Spleen (tissue), 11 donors: ENCODE data around the gene HEATR3. TPM values are rescaled to one million over a fixed set of nuclear protein-coding genes. Genes with fewer than 3 reads are reported as not detected.

Source experiments
- DNase-seq: peaks from one replicate; pipeline ENCODE4 v3.0.0-alpha.2; 2020
- H3K27ac ChIP-seq, 8 donors: fragments of 200-600 bp; sonication (generic) in 7 of 8; 1 replicate in 4 of 8; 2 replicates in 4 of 8; pipeline versions ENCODE4 v1.5.0 to v1.8.0; 2016 to 2021; ENCODE audit warnings: inconsistent platforms in 4 of 8, mild to moderate bottlenecking in 4 of 8, moderate library complexity in 1 of 8
- H3K27me3 ChIP-seq, 7 donors: fragments of 200-600 bp; sonication (generic) in 6 of 7; replicated peaks in 1 of 7; 1 replicate in 4 of 7; 2 replicates in 3 of 7; pipeline versions ENCODE4 v1.5.0 to v1.8.0; 2016 to 2021; ENCODE audit warnings: inconsistent platforms in 3 of 7, mild to moderate bottlenecking in 1 of 7
- H3K36me3 ChIP-seq, 6 donors: fragments of 200-600 bp; sonication (generic) in 5 of 6; 1 replicate in 4 of 6; 2 replicates in 2 of 6; pipeline versions ENCODE4 v1.5.0 to v1.8.0; 2016 to 2021; ENCODE audit warnings: inconsistent platforms in 2 of 6
- H3K4me1 ChIP-seq, 6 donors: fragments of 200-600 bp; sonication (generic) in 5 of 6; 1 replicate in 3 of 6; 2 replicates in 3 of 6; pipeline versions ENCODE4 v1.5.0 to v1.8.0; 2016 to 2021; ENCODE audit warnings: inconsistent platforms in 3 of 6
- H3K4me3 ChIP-seq, 8 donors: fragments of 200-600 bp; sonication (generic) in 7 of 8; 1 replicate in 4 of 8; 2 replicates in 4 of 8; pipeline versions ENCODE4 v1.5.0 to v1.8.0; 2016 to 2021; ENCODE audit warnings: inconsistent platforms in 4 of 8, mild to moderate bottlenecking in 4 of 8, moderate library complexity in 2 of 8
- H3K9me3 ChIP-seq, 8 donors: fragments of 200-600 bp; sonication (generic) in 7 of 8; 1 replicate in 4 of 8; 2 replicates in 4 of 8; pipeline versions ENCODE4 v1.5.0 to v1.8.0; 2016 to 2021; ENCODE audit warnings: inconsistent platforms in 4 of 8
- CTCF ChIP-seq, 11 experiments: fragments of 200-600 bp in 7 of 11; fragments of 450-650 bp in 4 of 11; sonication (generic) in 4 of 11; IDR thresholded peaks in 8 of 11; conservative IDR thresholded peaks in 3 of 11; 1 replicate in 7 of 11; 2 replicates in 4 of 11; pipeline versions ENCODE4 v1.4.0 to v1.8.0; 2016 to 2021; ENCODE audit warnings: antibody characterized with exemption in 11 of 11, inconsistent platforms in 4 of 11, mild to moderate bottlenecking in 1 of 11
- POLR2A ChIP-seq, 3 donors: fragments of 450-650 bp; IDR thresholded peaks; one replicate each; pipeline ENCODE4 v1.5.1; 2017; ENCODE audit warnings: antibody characterized with exemption in 3 of 3, mild to moderate bottlenecking in 1 of 3
- POLR2AphosphoS5 ChIP-seq, 3 donors: sonication (generic); formaldehyde crosslinking; IDR thresholded peaks; one replicate each; pipeline ENCODE4 v1.5.1; 2017; ENCODE audit warnings: antibody characterized with exemption in 3 of 3
- WGBS, 5 donors: extraction: QIAGEN DNeasy Blood & Tissue Kit in 3 of 5; methylation state at CpG; one replicate each; pipeline versions ENCODE4 v1.1.5 to v1.1.7; 2013 to 2018; 5-methylcytosine and 5-hydroxymethylcytosine counted together
- intact Hi-C: fragments of 100-400 bp; cut with DNase I; formaldehyde crosslinking; loops from one replicate; pipeline ENCODE4 v1.15.0; 2023; ENCODE audit warnings: low total_unique reads
- polyA plus RNA-seq, 3 donors: library from polyadenylated mRNA; stranded (reverse); fragments of 200-250 nt; gene quantifications; one replicate each; pipeline ENCODE4 v1.2.1, GENCODE V29; 2013
- total RNA-seq, 7 donors: library from RNA; depleted of rRNA in 3 of 7; stranded (reverse); fragments of >200 nt in 3 of 7; fragmentation: NEBNext Ultra II Directional in 4 of 7; extraction: Animal tissue kit (Norgen Biotek cat#: 25700) in 4 of 7; gene quantifications; one replicate each; pipeline versions ENCODE4 v1.1.0 to v1.2.1, GENCODE V29; 2016 to 2021
- donor health status: healthy with polysubstance abuse.
- donor health status: DM: no; HTN: no; CAD: no; lungs with moderate emphysema.
- donor health status: DM: no; HTN: no; CAD: no.
- donor health status: Bipolar disorder and iron deficiency.
- donor health status: healthy.
- donor health status: DM: no; HTN: no; CAD: no.
- donor health status: DM: yes; HTN: yes; CAD: no.

Gene HEATR3
- total and polyA plus RNA-seq, 10 donors, result 8.3 to 40.8 (median 23.6) TPM

DNA sequence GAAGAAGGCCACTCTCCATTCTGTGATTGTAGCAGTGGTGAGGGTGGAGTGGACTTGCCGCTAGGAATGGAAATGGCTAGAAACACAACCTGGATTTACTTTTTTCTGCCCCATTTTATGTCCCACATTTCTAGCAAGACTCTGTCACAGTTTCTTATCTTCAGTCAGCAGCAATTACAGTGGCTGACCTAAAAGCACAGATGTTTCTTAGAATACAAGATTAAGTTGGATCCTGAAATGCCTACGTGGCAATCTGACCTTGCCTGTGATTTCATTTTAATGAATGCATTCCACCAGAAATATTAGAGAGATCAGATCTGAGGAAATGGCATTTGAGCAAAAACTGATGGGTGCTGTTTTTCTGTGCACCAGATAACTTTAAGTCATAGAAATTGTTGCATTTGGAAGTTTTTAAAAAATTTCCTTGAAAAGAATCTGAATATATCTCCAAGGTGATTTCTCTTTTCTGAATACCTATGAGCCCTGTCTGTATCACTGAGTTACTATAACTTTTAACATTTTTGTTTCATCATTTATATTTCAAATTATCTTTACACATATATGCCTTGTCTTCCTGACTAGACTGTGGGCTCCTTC, 5.4 kb downstream of the HEATR3 start:
- Histone ChIP-seq H3K27me3 (no peaks in the 10 kb centered on the region), H3K4me1 (peaks cover 14 to 37% (median 30%) of the 10 kb centered on the region in 6 donors), H3K27ac (peak overlapping the region in 1 of 8 donors; percentile 16), H3K4me3 (no peak overlapping the region), H3K9me3 (no peaks in the 10 kb centered on the region), H3K36me3 (peaks cover 0 to 68% (median 17%) of the 10 kb centered on the region in 6 donors)
- WGBS, 5 donors, result 66 to 73% (median 70%) methylated on average over 2 of the region's 2 CpGs
- TF ChIP-seq POLR2AphosphoS5 (IDR thresholded peaks at IDR 0.05), result no peak
- TF ChIP-seq POLR2A (IDR thresholded peaks at IDR 0.05), result no peak
- TF ChIP-seq CTCF (IDR thresholded peaks at IDR 0.05 in 8 of 11, conservative IDR thresholded peaks at IDR 0.05 in 3 of 11), result no peak
- intact Hi-C loops, result no loop called here
- no peak for DNase-seq

- Histone ChIP-seq H3K9me3 (no peaks in the 10 kb centered on the region), H3K27me3 (no peaks in the 10 kb centered on the region), H3K27ac (peak overlapping the region in 2 of 8 donors; percentile 18 to 60), H3K4me3 (no peak overlapping the region), H3K4me1 (peaks cover 2 to 23% (median 15%) of the 10 kb centered on the region in 6 donors), H3K36me3 (peaks cover 0 to 82% (median 25%) of the 10 kb centered on the region in 6 donors)
- intact Hi-C loops, result no loop called here
- WGBS, 5 donors, result 79 to 93% (median 82%) methylated on average over 5 of the region's 5 CpGs
- DNase-seq, result no peak
- TF ChIP-seq POLR2A (IDR thresholded peaks at IDR 0.05) (no peak), POLR2AphosphoS5 (IDR thresholded peaks at IDR 0.05) (no peak)
Observed at GRCh38 chr16:50072730-50073129, 7.0 kb downstream of the HEATR3 start.

DNA sequence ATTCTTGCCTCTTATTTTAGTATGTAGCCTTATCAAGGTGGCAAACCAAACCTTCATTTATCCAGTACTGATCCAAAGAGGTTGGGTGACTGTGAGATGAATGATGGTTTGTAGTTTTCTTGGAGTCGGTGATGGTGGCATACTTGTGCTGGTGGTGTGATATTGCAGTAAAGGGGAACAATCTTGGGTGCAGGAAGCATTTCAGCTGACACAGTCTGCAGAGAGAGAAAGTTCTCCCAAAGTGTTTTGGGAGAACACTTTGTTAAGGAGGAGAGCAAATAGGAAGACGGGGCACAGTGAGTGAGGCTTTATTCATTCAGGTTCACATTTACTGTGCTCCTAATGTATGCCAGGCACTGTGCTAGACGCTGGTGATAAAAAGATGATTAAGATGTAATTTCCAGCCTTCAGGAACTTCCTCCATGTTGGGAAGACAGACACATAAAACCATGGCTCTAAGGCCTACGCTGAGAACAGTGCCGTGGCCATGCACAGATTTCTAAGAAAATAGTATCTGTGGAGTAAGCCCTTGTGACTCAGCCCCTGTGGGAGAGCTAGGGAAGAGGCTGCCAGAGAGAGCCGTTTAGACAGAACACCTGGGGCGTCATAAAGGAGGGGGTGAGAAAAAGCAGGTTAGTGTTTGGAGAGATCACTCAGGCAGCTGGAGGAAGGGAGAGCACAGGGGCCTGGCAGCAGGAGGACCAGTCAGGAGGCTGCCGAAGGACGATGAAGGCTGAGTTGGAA, 13.8 kb downstream of the HEATR3 start:
- Histone ChIP-seq H3K27ac (peak overlapping the region in 2 of 8 donors; percentile 28 to 48), H3K9me3 (no peaks in the 10 kb centered on the region)
- intact Hi-C loops, result no loop called here

DNA sequence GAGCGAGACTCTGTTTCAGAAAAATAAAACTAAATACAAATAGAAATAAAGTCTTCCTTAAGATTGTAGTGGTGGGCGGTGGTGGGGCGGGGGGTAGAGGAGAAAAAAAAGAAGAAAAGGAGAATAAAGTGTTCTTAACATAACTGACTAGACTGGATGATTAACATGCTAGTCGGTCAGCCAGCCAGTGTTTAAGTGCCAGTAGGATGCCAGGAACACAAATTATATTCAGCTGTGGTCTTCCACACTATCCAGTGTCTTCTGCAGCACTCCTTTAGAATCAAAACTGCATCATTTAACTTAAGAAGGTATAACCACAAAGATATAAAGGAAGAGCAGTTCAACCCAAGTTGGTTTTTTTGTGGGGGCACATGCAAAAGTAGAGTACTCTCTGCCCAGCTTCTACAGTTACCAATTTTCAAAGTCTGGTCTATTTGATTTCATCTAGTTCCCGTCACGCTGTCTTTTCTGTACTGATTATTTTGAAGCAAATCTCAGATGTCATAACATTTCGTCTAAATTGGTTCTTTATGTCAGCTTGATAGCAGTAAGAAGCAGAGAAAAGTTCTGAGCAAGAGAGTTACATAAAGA, 15.8 kb downstream of the HEATR3 start:
- Histone ChIP-seq H3K27ac (no peak overlapping the region), H3K4me3 (no peak overlapping the region), H3K36me3 (peaks cover 2 to 100% (median 65%) of the 10 kb centered on the region in 6 donors), H3K27me3 (no peaks in the 10 kb centered on the region), H3K9me3 (no peaks in the 10 kb centered on the region), H3K4me1 (no peaks in the 10 kb centered on the region)
- intact Hi-C loops, result no loop called here
- WGBS, 5 donors, result 87 to 93% (median 91%) methylated on average over 7 of the region's 7 CpGs
- TF ChIP-seq POLR2A (IDR thresholded peaks at IDR 0.05) (no peak), POLR2AphosphoS5 (IDR thresholded peaks at IDR 0.05) (no peak)
- DNase-seq, result no peak

More for the DNA sequence above, 13.8 kb downstream of the HEATR3 start:
- no peak for DNase-seq
- Histone ChIP-seq H3K4me3 (no peak overlapping the region), H3K4me1 (no peaks in the 10 kb centered on the region), H3K27me3 (no peaks in the 10 kb centered on the region), H3K36me3 (peaks cover 2 to 100% (median 50%) of the 10 kb centered on the region in 6 donors)
- 80 to 92% (median 90%) methylated on average over 9 of the region's 9 CpGs for WGBS, 5 donors
- TF ChIP-seq POLR2AphosphoS5 (IDR thresholded peaks at IDR 0.05) (no peak), CTCF (IDR thresholded peaks at IDR 0.05 in 8 of 11, conservative IDR thresholded peaks at IDR 0.05 in 3 of 11) (no peak), POLR2A (IDR thresholded peaks at IDR 0.05) (no peak)

DNA sequence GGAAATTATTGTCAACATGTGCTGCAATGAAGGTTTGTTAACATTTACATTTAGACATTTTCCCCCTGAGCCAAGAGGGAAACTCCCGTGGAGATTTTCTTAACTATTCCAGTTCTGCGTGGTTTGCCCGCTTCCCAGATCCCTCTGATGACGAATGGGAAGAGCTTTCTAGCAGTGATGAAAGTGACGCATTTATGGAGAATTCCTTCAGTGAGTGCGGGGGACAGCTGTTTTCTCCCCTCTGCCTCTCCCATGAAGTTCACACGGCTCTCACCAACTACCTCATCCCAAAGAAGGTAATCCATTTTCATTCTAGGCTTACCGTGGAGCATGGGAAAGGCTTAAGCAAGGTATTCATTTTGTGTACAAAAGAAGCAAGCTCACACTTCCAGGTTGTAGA, 18.2 kb downstream of the HEATR3 start:
- TF ChIP-seq POLR2AphosphoS5 (IDR thresholded peaks at IDR 0.05) (no peak), CTCF (IDR thresholded peaks at IDR 0.05 in 8 of 11, conservative IDR thresholded peaks at IDR 0.05 in 3 of 11) (no peak), POLR2A (IDR thresholded peaks at IDR 0.05) (no peak)
- Histone ChIP-seq H3K4me1 (no peaks in the 10 kb centered on the region), H3K4me3 (no peak overlapping the region), H3K36me3 (peaks cover 2 to 100% (median 73%) of the 10 kb centered on the region in 6 donors), H3K27ac (no peak overlapping the region), H3K27me3 (no peaks in the 10 kb centered on the region), H3K9me3 (no peaks in the 10 kb centered on the region)
- DNase-seq, result no peak
- intact Hi-C loops, result no loop called here
- WGBS, 5 donors, result 90 to 95% (median 92%) methylated on average over 8 of the region's 8 CpGs
